Measurements from ENCODE around the gene RPRML.

Gene RPRML

DNA sequence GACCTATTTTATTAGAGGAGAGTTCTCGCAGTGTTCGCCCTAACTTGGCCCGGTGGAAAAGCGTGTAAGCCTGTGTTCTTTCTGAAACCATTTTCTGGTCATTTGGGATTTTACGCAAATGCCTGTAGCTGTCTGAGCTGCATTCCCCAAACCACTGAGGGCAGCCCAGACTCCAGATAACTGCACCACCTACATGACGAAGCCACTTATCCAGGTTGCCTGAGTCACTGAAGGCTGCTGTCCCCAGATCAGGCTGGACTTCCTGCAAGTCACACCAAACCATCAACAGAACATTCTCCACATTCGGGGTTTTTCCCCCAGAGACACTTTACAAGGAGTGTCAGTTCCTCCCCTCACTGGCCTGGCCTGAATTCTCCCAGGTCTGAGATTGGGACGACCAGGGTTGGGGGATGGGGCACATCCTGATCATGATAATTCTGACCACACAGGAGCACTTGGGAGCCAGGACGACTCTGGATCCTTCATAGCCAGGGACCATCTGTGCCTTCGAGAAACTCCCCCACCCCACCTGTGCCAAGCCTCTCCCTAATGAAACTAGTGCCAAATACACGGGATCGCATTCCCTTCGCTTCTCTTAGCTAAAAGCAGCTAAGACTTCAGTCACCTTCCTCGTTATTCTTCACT, 2.3 kb downstream of the RPRML start:
- H3K27ac ChIP-seq (ENCODE audit: insufficient read depth in 1 of 2, low read depth in 1 of 2, low read length in 2 of 2, poor library complexity in 1 of 2, severe bottlenecking in 2 of 2): no peak overlapping the region
- WGBS (ENCODE audit: insufficient coverage): 97% methylated on average over 11 of the region's 14 CpGs
- DNase-seq: no peak
- CTCF ChIA-PET: no interaction called here
- peaks cover 0 to 49% (median 21%) of the 10 kb centered on the region in 5 experiments for H3K27me3 ChIP-seq (replicated peaks in 2 of 5; ENCODE audit: control insufficient read depth in 4 of 5, insufficient read depth in 5 of 5, low read length in 4 of 5)
- H3K36me3 ChIP-seq (ENCODE audit: control insufficient read depth in 4 of 4, insufficient read depth in 4 of 4, low read length in 3 of 4): no peaks in the 10 kb centered on the region
- POLR2A ChIA-PET: interaction anchor here (0.9 kb wide), 1 partner anchor 9 kb away, joined by 4 read pairs; no protein-coding TSS in a partner anchor
- H3K4me3 ChIP-seq (ENCODE audit: control insufficient read depth in 1 of 7, extremely low read depth in 1 of 7, insufficient read depth in 4 of 7, low read depth in 2 of 7, low read length in 6 of 7): no peak overlapping the region
- peaks cover 0 to 19% (median 16%) of the 10 kb centered on the region in 4 experiments for H3K4me1 ChIP-seq (ENCODE audit: control extremely low read depth in 1 of 4, control insufficient read depth in 4 of 4, insufficient read depth in 4 of 4, low read length in 3 of 4)
- no peaks in the 10 kb centered on the region for H3K9me3 ChIP-seq (ENCODE audit: control extremely low read depth in 1 of 5, control insufficient read depth in 4 of 5, insufficient read depth in 2 of 5, low read depth in 1 of 5, low read length in 4 of 5)

DNA sequence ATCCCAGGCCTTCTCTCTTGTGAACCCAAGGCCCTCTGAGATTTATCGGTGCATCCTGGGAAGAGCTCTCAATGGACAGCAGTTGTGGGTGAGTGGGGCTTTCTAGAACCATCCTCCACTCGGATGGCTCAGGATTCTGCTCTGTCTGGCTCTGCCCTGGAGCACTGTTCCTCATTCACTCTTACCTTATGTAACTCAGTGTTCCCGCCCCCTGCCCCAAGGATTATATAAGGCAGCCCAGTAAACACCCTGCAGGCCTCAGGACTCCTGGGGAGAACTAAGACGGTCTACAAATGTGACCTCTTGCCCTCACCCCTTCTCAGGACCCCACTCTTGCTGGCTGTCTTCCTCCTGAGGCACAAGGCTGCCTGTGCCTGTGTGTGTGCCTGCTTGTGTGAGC, 3.8 kb downstream of the RPRML start:
- ChIA-PET CTCF (no interaction called here), POLR2A (interaction anchor here (0.8 kb wide), 1 partner anchor 449 kb away, joined by 5 read pairs; no protein-coding TSS in a partner anchor)
- H3K36me3 ChIP-seq (ENCODE audit: control insufficient read depth in 4 of 4, insufficient read depth in 4 of 4, low read length in 3 of 4): no peaks in the 10 kb centered on the region
- no peaks in the 10 kb centered on the region for H3K9me3 ChIP-seq (ENCODE audit: control extremely low read depth in 1 of 5, control insufficient read depth in 4 of 5, insufficient read depth in 2 of 5, low read depth in 1 of 5, low read length in 4 of 5)
- peaks cover 0 to 39% (median 21%) of the 10 kb centered on the region in 5 experiments for H3K27me3 ChIP-seq (replicated peaks in 2 of 5; ENCODE audit: control insufficient read depth in 4 of 5, insufficient read depth in 5 of 5, low read length in 4 of 5)
- DNase-seq: no peak
- peaks cover 0 to 19% (median 16%) of the 10 kb centered on the region in 4 experiments for H3K4me1 ChIP-seq (ENCODE audit: control extremely low read depth in 1 of 4, control insufficient read depth in 4 of 4, insufficient read depth in 4 of 4, low read length in 3 of 4)
- WGBS (ENCODE audit: insufficient coverage): 100% methylated on average over 3 of the region's 4 CpGs
- no peak overlapping the region for H3K4me3 ChIP-seq (ENCODE audit: control insufficient read depth in 1 of 7, extremely low read depth in 1 of 7, insufficient read depth in 4 of 7, low read depth in 2 of 7, low read length in 6 of 7)
- no peak overlapping the region for H3K27ac ChIP-seq (ENCODE audit: insufficient read depth in 1 of 2, low read depth in 1 of 2, low read length in 2 of 2, poor library complexity in 1 of 2, severe bottlenecking in 2 of 2)

DNA sequence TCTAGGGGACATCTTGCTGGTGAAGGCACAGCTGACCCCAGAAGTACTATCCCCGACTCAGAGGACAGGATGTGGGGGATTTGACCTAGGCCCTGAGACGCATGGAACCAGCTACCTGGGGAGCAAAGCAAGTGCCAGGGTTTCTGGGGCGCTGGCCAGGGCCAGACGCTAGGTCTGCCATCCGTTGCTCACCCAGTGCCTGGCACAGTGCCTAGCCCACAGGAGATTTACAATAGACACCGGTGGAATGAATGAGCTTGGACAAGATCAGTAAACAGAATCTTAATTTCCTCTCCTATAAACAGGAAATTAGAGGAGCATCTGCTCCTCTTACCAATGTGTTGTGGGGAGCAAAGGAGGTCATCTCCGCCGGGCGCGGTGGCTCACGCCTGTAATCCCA, 5.0 kb downstream of the RPRML start:
- POLR2A ChIA-PET: no interaction called here
- Histone ChIP-seq H3K4me1 (ENCODE audit: control extremely low read depth in 1 of 4, control insufficient read depth in 4 of 4, insufficient read depth in 4 of 4, low read length in 3 of 4) (peaks cover 0 to 14% (median 12%) of the 10 kb centered on the region in 4 experiments), H3K27me3 (replicated peaks in 2 of 5; ENCODE audit: control insufficient read depth in 4 of 5, insufficient read depth in 5 of 5, low read length in 4 of 5) (peaks cover 0 to 27% (median 16%) of the 10 kb centered on the region in 5 experiments), H3K4me3 (ENCODE audit: control insufficient read depth in 1 of 7, extremely low read depth in 1 of 7, insufficient read depth in 4 of 7, low read depth in 2 of 7, low read length in 6 of 7) (no peak overlapping the region), H3K9me3 (ENCODE audit: control extremely low read depth in 1 of 5, control insufficient read depth in 4 of 5, insufficient read depth in 2 of 5, low read depth in 1 of 5, low read length in 4 of 5) (no peaks in the 10 kb centered on the region), H3K36me3 (ENCODE audit: control insufficient read depth in 4 of 4, insufficient read depth in 4 of 4, low read length in 3 of 4) (no peaks in the 10 kb centered on the region), H3K27ac (ENCODE audit: insufficient read depth in 1 of 2, low read depth in 1 of 2, low read length in 2 of 2, poor library complexity in 1 of 2, severe bottlenecking in 2 of 2) (no peak overlapping the region)
- DNase-seq: no peak
- WGBS (ENCODE audit: insufficient coverage): 63% methylated on average over 4 of the region's 11 CpGs
- CTCF ChIA-PET: interaction anchor here (0.6 kb wide), 1 partner anchor 136 kb away, joined by 3 read pairs; no protein-coding TSS in a partner anchor

DNA sequence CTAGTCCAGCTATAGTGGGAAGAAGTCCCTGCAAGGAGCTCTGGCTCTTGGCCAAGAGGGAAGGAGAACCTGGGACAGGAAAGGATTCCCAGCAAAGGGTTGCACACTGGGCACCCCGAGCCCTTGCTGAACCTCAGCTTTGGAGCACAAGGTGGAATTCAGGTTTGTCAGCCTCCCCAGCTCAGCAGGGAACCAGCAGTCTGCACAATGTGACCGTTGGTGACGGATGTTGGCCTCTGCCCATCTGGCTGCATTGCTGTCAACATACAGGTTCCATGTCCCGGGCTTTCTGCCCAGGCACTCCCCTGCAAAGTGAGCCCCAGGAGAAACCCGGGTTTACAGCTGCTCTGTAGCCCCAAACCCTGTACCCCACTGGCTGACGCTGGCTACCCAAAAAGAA, 6.7 kb downstream of the RPRML start:
- Histone ChIP-seq H3K36me3 (ENCODE audit: control insufficient read depth in 4 of 4, insufficient read depth in 4 of 4, low read length in 3 of 4) (no peaks in the 10 kb centered on the region), H3K9me3 (ENCODE audit: control extremely low read depth in 1 of 5, control insufficient read depth in 4 of 5, insufficient read depth in 2 of 5, low read depth in 1 of 5, low read length in 4 of 5) (no peaks in the 10 kb centered on the region), H3K4me1 (ENCODE audit: control extremely low read depth in 1 of 4, control insufficient read depth in 4 of 4, insufficient read depth in 4 of 4, low read length in 3 of 4) (no peaks in the 10 kb centered on the region), H3K27me3 (replicated peaks in 2 of 5; ENCODE audit: control insufficient read depth in 4 of 5, insufficient read depth in 5 of 5, low read length in 4 of 5) (peaks cover 0 to 9% (median 7%) of the 10 kb centered on the region in 5 experiments), H3K4me3 (ENCODE audit: control insufficient read depth in 1 of 7, extremely low read depth in 1 of 7, insufficient read depth in 4 of 7, low read depth in 2 of 7, low read length in 6 of 7) (no peak overlapping the region), H3K27ac (ENCODE audit: insufficient read depth in 1 of 2, low read depth in 1 of 2, low read length in 2 of 2, poor library complexity in 1 of 2, severe bottlenecking in 2 of 2) (no peak overlapping the region)
- WGBS (ENCODE audit: insufficient coverage): 93% methylated on average over 6 of the region's 6 CpGs
- ChIA-PET POLR2A (interaction anchor here (0.6 kb wide), 1 partner anchor 1270 kb away, joined by 3 read pairs; no protein-coding TSS in a partner anchor), CTCF (no interaction called here)
- no peak for DNase-seq

DNA sequence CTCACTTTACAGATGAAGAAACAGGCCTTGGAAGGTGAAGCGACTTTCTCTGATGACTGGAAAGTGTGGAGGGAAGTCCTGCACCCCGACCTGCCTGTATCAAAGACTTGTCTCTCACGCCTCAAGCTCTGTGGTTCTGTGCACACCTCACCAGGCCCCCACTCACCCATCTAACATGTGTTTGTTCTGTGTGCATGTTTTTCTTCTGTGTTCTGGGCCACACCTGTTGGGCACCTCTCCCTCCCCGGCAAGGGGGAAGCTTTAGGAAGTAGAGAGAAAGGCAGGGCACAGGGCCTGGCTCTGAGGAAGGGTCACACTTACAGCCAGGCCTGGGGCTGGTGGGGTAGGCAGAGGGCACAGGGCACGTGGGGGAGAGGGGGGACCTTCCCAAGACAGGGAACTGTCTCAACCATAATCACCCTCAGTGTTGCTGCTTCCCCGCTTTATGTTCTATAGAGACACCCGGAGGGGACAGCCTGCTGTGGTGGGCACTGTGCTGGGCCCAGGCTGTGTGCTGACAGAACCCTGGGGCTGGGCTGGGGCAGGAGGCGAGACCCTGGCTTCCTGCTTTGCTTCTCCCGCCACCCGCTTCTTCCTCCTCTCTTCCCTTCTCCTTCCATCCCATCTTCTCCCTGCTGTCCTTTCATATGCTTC, 7.3 kb downstream of the RPRML start:
- H3K36me3 ChIP-seq (ENCODE audit: control insufficient read depth in 4 of 4, insufficient read depth in 4 of 4, low read length in 3 of 4): no peaks in the 10 kb centered on the region
- H3K4me3 ChIP-seq (ENCODE audit: control insufficient read depth in 1 of 7, extremely low read depth in 1 of 7, insufficient read depth in 4 of 7, low read depth in 2 of 7, low read length in 6 of 7): no peak overlapping the region
- DNase-seq: no peak
- WGBS (ENCODE audit: insufficient coverage): 96% methylated on average over 4 of the region's 10 CpGs
- no peak overlapping the region for H3K27ac ChIP-seq (ENCODE audit: insufficient read depth in 1 of 2, low read depth in 1 of 2, low read length in 2 of 2, poor library complexity in 1 of 2, severe bottlenecking in 2 of 2)
- peaks cover 0 to 4% (median 3%) of the 10 kb centered on the region in 5 experiments for H3K27me3 ChIP-seq (replicated peaks in 2 of 5; ENCODE audit: control insufficient read depth in 4 of 5, insufficient read depth in 5 of 5, low read length in 4 of 5)
- ChIA-PET CTCF (no interaction called here), POLR2A (interaction anchor here (0.6 kb wide), 1 partner anchor 1270 kb away, joined by 3 read pairs; no protein-coding TSS in a partner anchor)
- H3K4me1 ChIP-seq (ENCODE audit: control extremely low read depth in 1 of 4, control insufficient read depth in 4 of 4, insufficient read depth in 4 of 4, low read length in 3 of 4): no peaks in the 10 kb centered on the region
- H3K9me3 ChIP-seq (ENCODE audit: control extremely low read depth in 1 of 5, control insufficient read depth in 4 of 5, insufficient read depth in 2 of 5, low read depth in 1 of 5, low read length in 4 of 5): no peaks in the 10 kb centered on the region

DNA sequence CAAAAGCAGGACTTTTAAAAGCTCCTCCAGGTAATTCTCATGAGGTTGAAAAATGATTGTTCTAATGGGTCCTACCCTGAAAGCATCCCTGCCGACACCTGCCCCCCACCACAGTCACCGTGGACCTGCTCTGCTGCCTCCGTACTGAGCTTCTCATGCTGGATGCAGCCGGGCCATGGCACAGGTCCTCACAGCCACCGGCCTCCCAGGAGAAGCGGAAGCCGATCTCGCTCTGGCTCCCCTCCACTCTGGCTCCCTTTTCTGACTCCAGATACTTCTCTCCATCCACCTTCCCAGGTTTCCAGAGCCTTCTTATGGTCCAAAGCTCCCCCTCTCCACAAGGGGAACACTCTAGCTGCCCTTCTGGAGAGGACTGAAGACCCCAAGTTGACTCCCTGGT, 10.2 kb downstream of the RPRML start:
- no peak for DNase-seq
- WGBS (ENCODE audit: insufficient coverage): 95% methylated on average over 4 of the region's 8 CpGs
- CTCF ChIA-PET: no interaction called here
- H3K27ac ChIP-seq (ENCODE audit: insufficient read depth in 1 of 2, low read depth in 1 of 2, low read length in 2 of 2, poor library complexity in 1 of 2, severe bottlenecking in 2 of 2): no peak overlapping the region
- no peaks in the 10 kb centered on the region for H3K9me3 ChIP-seq (ENCODE audit: control extremely low read depth in 1 of 5, control insufficient read depth in 4 of 5, insufficient read depth in 2 of 5, low read depth in 1 of 5, low read length in 4 of 5)
- no peaks in the 10 kb centered on the region for H3K36me3 ChIP-seq (ENCODE audit: control insufficient read depth in 4 of 4, insufficient read depth in 4 of 4, low read length in 3 of 4)
- no peaks in the 10 kb centered on the region for H3K4me1 ChIP-seq (ENCODE audit: control extremely low read depth in 1 of 4, control insufficient read depth in 4 of 4, insufficient read depth in 4 of 4, low read length in 3 of 4)
- peaks cover 0 to 3% (median 0%) of the 10 kb centered on the region in 5 experiments for H3K27me3 ChIP-seq (replicated peaks in 2 of 5; ENCODE audit: control insufficient read depth in 4 of 5, insufficient read depth in 5 of 5, low read length in 4 of 5)
- POLR2A ChIA-PET: no interaction called here
- no peak overlapping the region for H3K4me3 ChIP-seq (ENCODE audit: control insufficient read depth in 1 of 7, extremely low read depth in 1 of 7, insufficient read depth in 4 of 7, low read depth in 2 of 7, low read length in 6 of 7)

DNA sequence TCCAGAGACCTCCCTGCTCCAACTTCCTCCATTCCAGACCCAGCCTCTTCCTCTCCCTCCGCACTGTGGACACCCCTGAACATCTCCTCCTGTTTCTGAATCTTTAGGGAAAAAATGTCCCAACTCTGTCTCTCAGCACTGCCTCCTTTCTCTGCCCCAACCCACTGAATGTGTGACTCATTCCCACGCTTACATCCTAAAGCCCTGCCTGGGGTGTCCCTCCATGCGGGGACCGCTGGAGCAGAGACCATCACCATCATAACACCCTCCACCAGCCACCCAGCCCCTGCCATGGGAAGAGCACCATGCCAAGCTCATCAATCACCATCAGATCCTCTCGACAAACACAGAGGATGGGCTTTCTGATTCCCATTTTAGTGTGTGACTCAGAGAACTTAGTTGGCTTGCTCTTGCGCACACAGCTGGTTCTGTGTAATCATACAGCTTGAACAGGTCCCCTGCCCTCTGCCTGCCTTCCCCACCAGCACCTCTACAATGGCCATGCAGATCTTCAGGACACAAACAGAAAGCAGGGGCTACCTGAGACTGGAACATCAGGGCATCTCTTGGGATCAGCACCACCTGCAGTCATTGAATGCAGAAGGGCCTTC, 10.7 kb downstream of the RPRML start:
- ChIA-PET POLR2A (no interaction called here), CTCF (interaction anchor here (2.3 kb wide), 1 partner anchor 26 kb away, joined by 7 read pairs; no protein-coding TSS in a partner anchor)
- Histone ChIP-seq H3K9me3 (ENCODE audit: control extremely low read depth in 1 of 5, control insufficient read depth in 4 of 5, insufficient read depth in 2 of 5, low read depth in 1 of 5, low read length in 4 of 5) (no peaks in the 10 kb centered on the region), H3K36me3 (ENCODE audit: control insufficient read depth in 4 of 4, insufficient read depth in 4 of 4, low read length in 3 of 4) (no peaks in the 10 kb centered on the region), H3K27ac (ENCODE audit: insufficient read depth in 1 of 2, low read depth in 1 of 2, low read length in 2 of 2, poor library complexity in 1 of 2, severe bottlenecking in 2 of 2) (no peak overlapping the region), H3K27me3 (replicated peaks in 2 of 5; ENCODE audit: control insufficient read depth in 4 of 5, insufficient read depth in 5 of 5, low read length in 4 of 5) (peaks cover 0 to 3% (median 0%) of the 10 kb centered on the region in 5 experiments), H3K4me1 (ENCODE audit: control extremely low read depth in 1 of 4, control insufficient read depth in 4 of 4, insufficient read depth in 4 of 4, low read length in 3 of 4) (no peaks in the 10 kb centered on the region), H3K4me3 (ENCODE audit: control insufficient read depth in 1 of 7, extremely low read depth in 1 of 7, insufficient read depth in 4 of 7, low read depth in 2 of 7, low read length in 6 of 7) (no peak overlapping the region)
- 94% methylated on average over 6 of the region's 6 CpGs for WGBS (ENCODE audit: insufficient coverage)
- no peak for DNase-seq

All from common myeloid progenitor, CD34-positive (primary cell).